Transverse colon (tissue), 4 donors: ENCODE measurements around the gene CSGALNACT2. TPM values are rescaled to one million over a fixed set of nuclear protein-coding genes. Genes with fewer than 3 reads are reported as not detected.

Experiments
- DNase-seq: peaks from one replicate; pipeline ENCODE4 v3.0.0-alpha.2; 2019
- H3K27ac ChIP-seq, 4 donors: fragments of 200-600 bp; sonication (generic); 2 replicates each; pipeline ENCODE4 v1.5.1; 2016 to 2018; ENCODE audit warnings: inconsistent platforms in 4 of 4
- H3K27me3 ChIP-seq: fragments of 200-600 bp; sonication (generic); 2 replicates; pipeline ENCODE4 v1.5.1; 2017; ENCODE audit warnings: inconsistent platforms
- H3K36me3 ChIP-seq, 4 donors: fragments of 200-600 bp; sonication (generic); 2 replicates each; pipeline ENCODE4 v1.5.1; 2017 to 2019; ENCODE audit warnings: inconsistent platforms in 4 of 4
- H3K4me1 ChIP-seq, 4 donors: fragments of 200-600 bp; sonication (generic); 2 replicates each; pipeline ENCODE4 v1.5.1; 2017 to 2020; ENCODE audit warnings: inconsistent platforms in 4 of 4
- H3K4me3 ChIP-seq, 4 donors: fragments of 200-600 bp; sonication (generic); 1 replicate in 1 of 4; 2 replicates in 3 of 4; pipeline versions ENCODE4 v1.5.1 to v1.6.1; 2017 to 2019; ENCODE audit warnings: inconsistent platforms in 4 of 4
- H3K9me3 ChIP-seq, 2 donors: fragments of 200-600 bp; sonication (generic); 2 replicates each; pipeline ENCODE4 v1.5.1; 2017 to 2019; ENCODE audit warnings: inconsistent platforms in 2 of 2
- CTCF ChIP-seq, 5 experiments: fragments of 200-600 bp in 3 of 5; fragments of 450-650 bp in 2 of 5; sonication (generic) in 3 of 5; IDR thresholded peaks; 1 replicate in 2 of 5; 2 replicates in 3 of 5; pipeline ENCODE4 v1.5.1; 2016 to 2017; ENCODE audit warnings: antibody characterized with exemption in 5 of 5, inconsistent platforms in 3 of 5, mild to moderate bottlenecking in 2 of 5, moderate library complexity in 1 of 5
- EP300 ChIP-seq: sonication (generic); formaldehyde crosslinking; IDR thresholded peaks from one replicate; pipeline ENCODE4 v1.6.1; 2017; ENCODE audit warnings: antibody characterized with exemption, low read depth
- POLR2A ChIP-seq: fragments of 450-650 bp; IDR thresholded peaks from one replicate; pipeline ENCODE4 v1.6.1; 2016; ENCODE audit warnings: antibody characterized with exemption, mild to moderate bottlenecking, moderate library complexity
- POLR2AphosphoS5 ChIP-seq, 3 donors: sonication (generic); formaldehyde crosslinking; IDR thresholded peaks; one replicate each; pipeline ENCODE4 v1.6.1; 2016; ENCODE audit warnings: antibody characterized with exemption in 3 of 3
- WGBS, 2 donors: methylation state at CpG; one replicate each; pipeline ENCODE4 v1.1.5; 2018; ENCODE audit warnings: low coverage in 1 of 2; 5-methylcytosine and 5-hydroxymethylcytosine counted together
- in situ Hi-C, 4 donors: fragments of 200-750 bp; cut with MboI; loops; one replicate each; pipeline versions ENCODE4 v1.15.0 to v1.15.1; 2017; ENCODE audit warnings: low sequenced_read_pairs in 3 of 4, low pct_ligation_motif_present in 1 of 4, low pct_unique_long_range_greater_than_20kb in 1 of 4
- intact Hi-C: fragments of 100-400 bp; cut with DNase I; formaldehyde crosslinking; loops from one replicate; pipeline ENCODE4 v1.15.1; 2023; ENCODE audit warnings: low total_unique reads
- total RNA-seq, 4 donors: library from RNA; depleted of rRNA; stranded (reverse); fragments of >200 nt; gene quantifications; one replicate each; pipeline ENCODE4 v1.1.0, GENCODE V29; 2016

The CSGALNACT2 gene
- total RNA-seq, 4 donors from 2014 or later: 4.1 to 15.5 (median 10.9) TPM

GRCh38 chr10:43099928-43100327, 38.3 kb upstream of the CSGALNACT2 start:
- DNase-seq: no peak
- intact Hi-C loops (loop anchor here (5.0 kb wide), 1 partner anchor 233 kb away; no protein-coding TSS in a partner anchor), in situ Hi-C loops (loop anchor here in 3 of 4 donors (10.0 to 25.0 kb wide), 2 partner anchors 235 to 238 kb away; no protein-coding TSS in a partner anchor)
- H3K4me3 ChIP-seq: no peak overlapping the region
- H3K27me3 ChIP-seq: peaks cover 18% of the 10 kb centered on the region
- peaks cover 0 to 7% (median 4%) of the 10 kb centered on the region in 4 donors for H3K4me1 ChIP-seq
- H3K9me3 ChIP-seq: no peaks in the 10 kb centered on the region
- 41 to 46% methylated on average over 4 of the region's 4 CpGs for WGBS, 2 donors
- no peak overlapping the region for H3K27ac ChIP-seq
- H3K36me3 ChIP-seq: no peaks in the 10 kb centered on the region
- no peak for TF ChIP-seq POLR2A
- TF ChIP-seq POLR2AphosphoS5 (IDR thresholded peaks at IDR 0.05): no peak
- no peak for TF ChIP-seq CTCF (IDR thresholded peaks at IDR 0.05)
- no peak for TF ChIP-seq EP300

GRCh38 chr10:43100366-43100765, 37.9 kb upstream of the CSGALNACT2 start:
- intact Hi-C loops: loop anchor here (5.0 kb wide), 1 partner anchor 233 kb away; no protein-coding TSS in a partner anchor
- Histone ChIP-seq H3K36me3 (no peaks in the 10 kb centered on the region), H3K27ac (no peak overlapping the region)

GRCh38 chr10:43102063-43102828, 36.0 kb upstream of the CSGALNACT2 start:
- no peaks in the 10 kb centered on the region for H3K36me3 ChIP-seq
- H3K9me3 ChIP-seq: no peaks in the 10 kb centered on the region
- intact Hi-C loops (loop anchor here (5.0 kb wide), 1 partner anchor 235 kb away; no protein-coding TSS in a partner anchor), in situ Hi-C loops (loop anchor here in 2 of 4 donors (10.0 to 25.0 kb wide), 2 partner anchors 237 to 240 kb away; no protein-coding TSS in a partner anchor)
- peaks cover 20% of the 10 kb centered on the region for H3K27me3 ChIP-seq
- no peak overlapping the region for H3K27ac ChIP-seq
- no peak for TF ChIP-seq EP300
- TF ChIP-seq POLR2AphosphoS5 (IDR thresholded peaks at IDR 0.05): no peak
- TF ChIP-seq CTCF (IDR thresholded peaks at IDR 0.05): no peak
- no peak for TF ChIP-seq POLR2A
- DNase-seq: no peak
- peaks cover 0 to 14% (median 12%) of the 10 kb centered on the region in 4 donors for H3K4me1 ChIP-seq
- WGBS, 2 donors: 82% methylated on average over 19 of the region's 19 CpGs; no CpG with 5 or more reads in 1 of the 2 donors
- no peak overlapping the region for H3K4me3 ChIP-seq

More at GRCh38 chr10:43100366-43100765, 37.9 kb upstream of the CSGALNACT2 start:
- no peak overlapping the region for H3K4me3 ChIP-seq
- TF ChIP-seq EP300 (no peak), CTCF (IDR thresholded peaks at IDR 0.05) (no peak), POLR2AphosphoS5 (IDR thresholded peaks at IDR 0.05) (no peak)
- DNase-seq: no peak
- peaks cover 0 to 11% (median 8%) of the 10 kb centered on the region in 4 donors for H3K4me1 ChIP-seq
- in situ Hi-C loops: loop anchor here in 2 of 4 donors (10.0 to 25.0 kb wide), 2 partner anchors 236 to 238 kb away; no protein-coding TSS in a partner anchor
- no peaks in the 10 kb centered on the region for H3K9me3 ChIP-seq
- H3K27me3 ChIP-seq: peaks cover 20% of the 10 kb centered on the region
- 61 to 91% methylated on average over 2 to 13 of the region's 17 CpGs for whole genome bisulfite sequencing, 2 donors
